NCI-H2196 treated with DMSO at 0.1 percent for 48 hours (cell line): Measurements from ENCODE around the gene HK1.
"Not testable (repeated sequence)": the region's sequence is repeated elsewhere in the genome, so short reads cannot be mapped to it uniquely, and the experiment has no call there.

Experiments used
- DNase-seq: peaks from one replicate; lab custom pipeline; 2025; ENCODE audit not compliant: unreplicated experiment; lab: John Stamatoyannopoulos, UW

Gene HK1

GRCh38 chr10:69278446-69278963, at the start of gene HK1:
TSS of gene HK1 (plus strand) at chr10:69278496.
- DNase-seq, result no peak

GRCh38 chr10:69229616-69229916, 48.7 kb upstream of the HK1 start:
- no peak for DNase-seq

DNA sequence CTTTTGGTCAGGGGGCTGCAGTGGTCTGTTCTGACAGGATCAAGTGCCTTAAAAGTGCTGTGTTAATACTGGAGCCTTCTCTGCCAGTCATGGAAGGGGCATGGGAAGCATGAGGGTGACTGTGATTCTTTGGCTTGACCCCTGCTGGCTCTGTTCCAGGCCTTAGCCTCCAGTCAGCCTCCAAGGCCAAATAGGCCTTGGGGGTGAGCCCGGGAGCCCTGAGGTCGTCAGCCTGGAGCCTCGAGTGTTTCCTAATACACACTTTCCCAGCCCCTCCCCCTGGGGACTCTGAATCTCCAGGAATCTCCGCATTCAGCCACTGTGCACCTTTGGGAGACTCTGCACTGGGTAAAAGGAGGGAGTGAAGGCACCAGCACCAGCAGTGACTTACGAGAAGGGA, 48.2 kb upstream of the HK1 start:
- DNase-seq, result no peak

DNA sequence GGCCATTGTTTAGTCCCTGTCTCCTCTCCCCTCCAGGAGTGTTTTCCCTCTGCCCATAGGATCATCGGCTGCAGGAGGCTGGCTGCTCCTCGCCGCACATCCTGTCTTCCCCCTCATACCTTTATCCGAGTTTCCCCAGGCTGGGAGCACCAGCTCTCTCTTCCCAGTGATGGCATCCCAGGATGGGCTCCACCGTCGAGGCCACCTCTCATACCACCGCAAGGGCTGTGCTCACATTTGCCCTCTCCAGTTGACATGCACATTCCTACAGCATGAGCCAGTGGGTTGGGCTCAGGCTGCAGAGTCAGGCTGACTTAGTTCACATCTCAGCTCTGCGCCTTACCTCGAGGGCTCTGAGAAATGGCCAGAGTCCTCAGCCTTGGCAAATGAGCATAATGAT, 46.0 kb upstream of the HK1 start:
- DNase-seq, result no peak

DNA sequence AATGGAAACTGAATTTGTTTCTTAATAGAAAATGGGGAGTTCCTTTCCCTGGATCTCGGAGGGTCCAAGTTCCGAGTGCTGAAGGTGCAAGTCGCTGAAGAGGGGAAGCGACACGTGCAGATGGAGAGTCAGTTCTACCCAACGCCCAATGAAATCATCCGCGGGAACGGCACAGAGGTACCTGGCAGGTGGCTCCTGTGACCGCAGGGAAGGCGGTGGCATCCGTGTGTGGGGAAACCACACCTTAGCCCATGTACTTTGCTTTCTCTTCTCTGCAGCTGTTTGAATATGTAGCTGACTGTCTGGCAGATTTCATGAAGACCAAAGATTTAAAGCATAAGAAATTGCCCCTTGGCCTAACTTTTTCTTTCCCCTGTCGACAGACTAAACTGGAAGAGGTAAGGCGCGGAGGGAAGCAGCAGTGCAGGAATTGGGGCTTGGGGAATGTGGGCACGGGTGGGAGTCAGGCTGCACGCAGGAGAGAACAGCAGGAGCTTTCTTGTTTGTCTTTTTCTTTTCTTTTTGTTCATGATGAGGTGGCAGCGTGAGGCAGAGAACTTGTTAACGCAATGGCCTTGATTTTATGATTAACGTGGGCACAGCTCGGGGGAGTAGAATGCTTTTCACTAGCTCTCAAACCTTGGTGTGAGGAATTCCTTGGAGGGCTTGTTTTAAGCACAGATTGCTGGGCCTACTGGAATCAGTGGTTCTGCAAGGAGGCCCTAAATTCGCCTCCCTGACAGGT, 45.4 kb upstream of the HK1 start:
- DNase-seq, result no peak

- DNase-seq, result no peak
Measured at GRCh38 chr10:69234447-69234846, 43.8 kb upstream of the HK1 start.

DNA sequence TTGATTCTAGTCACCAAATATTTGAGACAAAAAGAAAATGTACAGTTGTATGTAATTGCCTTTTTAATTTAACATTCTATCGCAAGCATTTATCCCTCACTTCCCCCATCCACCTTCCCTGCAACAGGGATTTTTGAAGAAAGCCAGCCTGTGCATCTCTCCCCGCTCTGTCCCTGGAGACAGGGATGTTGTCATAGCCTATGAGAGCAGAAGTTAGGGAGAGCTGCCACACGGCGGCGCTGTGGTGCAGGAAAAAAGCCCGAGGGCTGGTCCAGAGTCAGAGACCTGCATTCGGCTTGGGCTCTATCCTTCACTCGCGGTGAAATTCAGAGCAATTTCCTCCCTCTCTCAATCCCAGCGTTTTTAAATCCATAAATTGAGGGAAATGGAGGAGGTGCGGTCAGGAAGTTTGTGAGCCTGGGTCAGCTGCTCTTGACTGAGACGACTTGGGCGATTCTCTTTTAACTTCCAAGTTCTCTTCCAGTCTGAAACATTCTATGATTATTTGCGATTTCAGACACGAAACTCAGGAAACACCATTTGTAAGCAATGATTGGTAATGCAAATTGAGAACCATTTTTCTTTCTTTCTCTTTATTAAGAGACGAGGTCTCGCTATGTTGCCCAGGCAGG, 40.7 kb upstream of the HK1 start:
- DNase-seq, result peak; percentile 31

DNA sequence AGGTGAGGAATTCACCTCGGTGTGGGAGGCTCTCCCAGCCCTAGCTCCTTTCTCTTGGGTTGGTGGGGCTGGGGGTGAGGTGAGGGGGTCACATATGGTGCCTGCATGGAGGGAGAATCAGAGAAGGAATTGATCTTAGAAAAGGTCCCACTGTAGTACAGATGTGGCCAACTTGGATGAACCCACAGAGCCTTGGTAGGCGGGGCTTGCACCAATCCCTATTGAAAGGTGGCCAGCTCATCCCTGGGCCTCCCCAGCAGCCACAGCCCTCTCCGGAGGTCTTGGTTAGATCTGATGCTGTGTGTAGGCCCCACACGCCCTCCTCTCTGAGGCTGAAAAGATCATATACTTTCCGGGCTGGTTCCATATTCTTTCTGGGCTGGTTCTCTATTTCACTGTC, 39.2 kb upstream of the HK1 start:
- no peak for DNase-seq

DNA sequence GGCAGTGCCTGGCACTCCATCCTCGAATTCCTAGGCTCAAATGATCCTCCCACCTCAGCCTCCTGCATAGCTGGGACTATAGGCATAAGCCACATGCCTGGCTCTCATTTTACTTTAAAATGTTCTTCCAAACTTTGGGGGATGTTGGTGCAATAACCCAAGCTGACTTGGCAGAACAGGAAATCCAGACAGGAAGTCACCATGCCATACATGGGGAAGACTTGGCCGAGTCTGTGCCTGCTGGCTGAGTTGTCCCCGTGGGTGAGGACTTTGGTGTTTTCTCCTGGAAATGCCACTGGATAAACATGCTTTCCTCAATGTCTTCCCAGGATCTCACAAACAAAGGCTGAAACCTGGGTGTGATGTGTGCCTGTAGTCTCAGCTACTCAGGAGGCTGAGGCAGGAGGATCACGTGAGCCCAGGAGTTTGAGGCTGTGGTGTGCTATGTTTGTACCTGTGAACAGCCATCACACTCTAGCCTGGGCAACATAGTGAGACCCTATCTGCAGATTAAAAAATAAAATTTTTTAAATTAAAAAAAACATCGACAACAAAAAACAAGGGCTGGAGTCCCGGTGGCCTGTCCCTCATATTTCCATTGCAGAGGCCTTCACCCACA, 38.4 kb upstream of the HK1 start:
- no peak for DNase-seq

- no peak for DNase-seq
Measured at GRCh38 chr10:69240455-69240854, 37.8 kb upstream of the HK1 start.

DNA sequence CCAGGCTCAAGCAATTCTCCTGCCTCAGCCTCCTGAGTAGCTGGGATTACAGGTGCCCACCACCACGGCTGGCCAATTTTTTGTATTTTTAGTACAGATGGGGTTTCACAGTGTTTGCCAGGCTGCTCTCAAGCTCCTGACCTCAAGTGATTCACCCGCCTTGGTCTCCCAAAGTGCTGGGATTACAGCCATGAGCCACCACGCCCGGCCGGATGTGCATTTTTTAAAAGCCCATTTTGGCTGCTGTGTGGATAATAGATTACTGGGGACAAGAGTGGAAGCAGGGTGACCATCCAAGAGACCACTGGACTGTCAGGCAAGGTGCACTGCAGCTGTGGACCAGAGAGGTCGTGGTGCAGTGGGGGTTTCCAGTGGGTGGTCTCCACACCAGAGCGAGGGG, 36.7 kb upstream of the HK1 start:
- DNase-seq, result no peak

DNA sequence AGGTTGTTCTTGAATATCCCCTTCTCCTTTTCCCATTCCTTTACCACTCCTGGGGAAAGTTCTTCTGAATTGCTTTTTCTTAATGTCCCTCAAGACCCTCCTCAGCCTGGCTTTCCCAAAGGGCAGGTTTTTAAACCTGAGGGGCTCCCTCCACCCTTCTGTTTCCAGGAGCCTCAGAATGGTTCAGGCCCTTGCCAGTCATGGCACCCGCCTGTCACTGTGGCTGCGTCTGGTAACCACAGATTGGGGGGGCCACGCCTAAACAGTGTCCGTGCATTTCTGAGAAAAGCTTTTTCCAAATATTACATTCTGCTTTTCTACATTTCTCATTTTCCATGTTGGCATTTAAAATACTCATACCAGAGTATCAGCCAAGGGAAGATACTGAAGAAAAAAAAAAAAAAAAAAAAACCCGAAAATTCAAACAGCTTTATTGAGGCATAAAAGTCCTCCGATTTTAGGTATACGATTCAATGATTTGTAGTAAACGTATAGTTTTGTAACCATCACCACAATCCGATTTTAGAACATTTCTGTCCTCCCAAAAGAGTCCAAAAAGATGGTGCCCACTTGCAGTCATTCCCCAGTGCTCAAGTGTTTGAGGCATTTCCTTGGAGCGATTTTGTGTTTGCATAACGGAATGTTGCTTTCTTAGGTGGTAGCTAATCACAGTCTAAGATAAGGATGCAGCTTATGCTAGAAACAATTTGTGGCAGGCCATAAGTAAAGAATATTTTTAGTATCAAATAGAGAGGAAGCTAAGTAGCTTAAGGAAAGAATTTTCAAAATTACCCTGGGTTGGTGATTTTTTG, 36.0 kb upstream of the HK1 start:
- DNase-seq, result no peak

GRCh38 chr10:69242852-69243212, 35.5 kb upstream of the HK1 start:
- DNase-seq, result no peak

DNA sequence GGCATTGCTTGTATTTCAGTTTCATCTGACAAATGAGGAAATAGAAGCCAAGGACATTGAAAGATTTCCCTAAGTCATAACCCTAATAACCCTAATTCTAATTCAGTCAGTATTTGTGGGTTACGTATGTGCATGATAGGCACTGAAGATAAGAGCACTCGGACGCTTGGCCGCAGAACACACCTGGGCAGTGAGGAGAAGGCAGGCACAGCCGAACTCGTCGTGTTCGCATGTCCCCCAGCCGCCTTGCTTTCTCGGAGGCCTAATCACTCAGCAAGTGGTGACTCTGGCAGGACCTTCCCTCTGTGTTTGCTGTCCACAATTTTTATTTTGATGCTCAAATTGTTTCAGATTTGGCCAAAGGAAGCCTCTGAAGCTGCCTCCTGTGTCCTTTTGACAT, 34.5 kb upstream of the HK1 start:
- no peak for DNase-seq

- no peak for DNase-seq
Measured at GRCh38 chr10:69246036-69246435, 32.3 kb upstream of the HK1 start.

DNA sequence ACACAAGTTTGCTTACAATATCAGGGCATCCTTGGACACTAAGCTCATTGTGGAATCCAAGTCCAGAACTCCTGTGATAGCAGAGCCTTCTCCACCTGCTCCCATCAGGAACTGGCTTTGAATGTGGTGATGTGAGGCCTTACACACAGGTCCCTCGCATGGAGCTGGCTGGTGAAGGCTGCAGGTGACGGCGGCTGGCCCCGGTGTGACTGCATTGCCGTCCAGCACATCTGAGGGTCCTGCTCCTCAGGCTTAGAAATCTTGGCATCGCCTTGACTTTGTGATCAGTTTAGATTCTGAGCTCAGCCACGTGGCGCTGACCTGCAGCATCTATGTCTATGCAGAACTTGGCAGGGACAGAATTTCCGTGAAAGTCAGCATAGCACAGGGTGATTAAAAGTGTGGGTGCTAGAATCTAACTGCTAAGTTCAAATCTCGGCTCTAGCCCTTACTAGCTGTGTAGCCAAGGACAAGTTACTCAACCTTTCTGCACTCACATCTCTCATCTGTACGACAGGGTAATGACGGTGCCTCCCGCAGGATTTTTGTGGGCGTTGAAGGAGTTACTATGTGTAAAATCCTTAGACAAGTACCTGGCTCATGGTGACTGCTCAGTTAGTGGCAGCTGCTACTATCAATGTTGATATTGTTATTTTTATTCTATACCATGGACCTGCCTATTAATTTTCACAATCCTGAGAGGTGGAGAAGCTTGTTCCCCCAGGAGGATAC, 31.5 kb upstream of the HK1 start:
- DNase-seq, result no peak

DNA sequence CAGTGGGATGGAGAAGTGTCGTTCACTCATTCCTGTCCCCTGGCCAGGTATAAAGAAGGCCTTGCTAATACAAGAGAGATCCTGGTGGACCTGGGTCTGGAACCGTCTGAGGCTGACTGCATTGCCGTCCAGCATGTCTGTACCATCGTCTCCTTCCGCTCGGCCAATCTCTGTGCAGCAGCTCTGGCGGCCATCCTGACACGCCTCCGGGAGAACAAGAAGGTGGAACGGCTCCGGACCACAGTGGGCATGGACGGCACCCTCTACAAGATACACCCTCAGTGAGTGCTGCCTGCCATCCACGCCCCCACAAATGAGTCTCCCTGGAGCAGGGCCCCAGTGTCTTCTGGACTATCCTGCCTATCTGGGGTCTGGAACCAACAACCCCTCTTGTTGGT, 31.0 kb upstream of the HK1 start:
- no peak for DNase-seq

- no peak for DNase-seq
Measured at GRCh38 chr10:69248117-69248730, 30.1 kb upstream of the HK1 start.

- no peak for DNase-seq
Measured at GRCh38 chr10:69250041-69250440, 28.3 kb upstream of the HK1 start.

DNA sequence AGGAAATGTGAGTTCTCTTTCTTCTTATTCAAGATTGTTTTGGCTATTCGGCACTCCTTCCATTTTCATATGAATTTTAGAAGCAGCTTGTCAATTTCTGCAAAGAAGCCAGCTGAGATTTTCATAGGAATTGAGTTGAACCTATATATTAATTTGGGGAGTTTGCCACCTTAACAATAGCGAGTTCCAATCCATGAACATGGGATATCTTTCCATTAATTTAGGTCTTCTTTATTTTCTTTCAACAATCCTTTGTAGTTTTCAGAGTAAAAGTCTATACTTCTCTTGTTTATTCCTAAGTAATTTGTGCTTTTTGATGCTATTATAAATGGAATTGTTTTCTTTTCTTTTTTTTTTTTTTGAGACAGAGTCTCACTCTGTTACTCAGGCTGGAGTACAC, 26.9 kb upstream of the HK1 start:
- not testable (repeated sequence) for DNase-seq

DNA sequence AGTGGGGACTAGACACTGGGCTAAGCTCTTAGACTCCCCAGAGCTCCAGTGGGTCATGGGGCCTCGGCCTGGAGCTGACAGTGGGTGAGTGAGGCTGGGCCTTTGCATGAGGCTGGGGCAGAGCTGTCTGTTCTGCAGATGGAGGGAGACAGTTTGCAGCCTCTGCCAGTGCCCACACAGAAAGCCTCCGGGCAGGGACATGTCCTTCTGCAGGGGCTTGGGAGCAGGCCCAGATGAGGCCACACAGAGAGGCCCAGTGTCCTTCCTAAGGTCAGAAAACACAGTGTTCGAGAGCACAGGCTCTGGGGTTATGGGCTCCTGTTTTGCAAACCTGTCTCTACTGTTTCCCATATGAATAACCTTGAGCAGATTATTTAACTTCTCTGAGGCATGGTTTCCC, 25.1 kb upstream of the HK1 start:
- no peak for DNase-seq
